ENCODE results near the gene OGT.

Gene OGT

GRCh38 chrX:71604796-71605568 is 72.1 kb downstream of the OGT start:
- TF ChIP-seq REST (IDR thresholded peaks at IDR 0.05; ENCODE audit: insufficient read depth in 1 of 2, low read depth in 2 of 2, low read length in 2 of 2) (no peak), POLR2AphosphoS5 (IDR thresholded peaks at IDR 0.05; ENCODE audit: low read depth, low read length) (no peak), FOXP2 (optimal IDR thresholded peaks at IDR 0.05; ENCODE audit: borderline replicate concordance, extremely low read depth, extremely low read length, insufficient read depth) (no peak), SIN3A (IDR thresholded peaks at IDR 0.05; ENCODE audit: borderline replicate concordance, insufficient read depth, low read length) (no peak), TAF1 (IDR thresholded peaks at IDR 0.05; ENCODE audit: borderline replicate concordance, insufficient read depth, low read length) (no peak)

GRCh38 chrX:71606536-71607216 is 73.8 kb downstream of the OGT start:
- TF ChIP-seq SIN3A (IDR thresholded peaks at IDR 0.05; ENCODE audit: borderline replicate concordance, insufficient read depth, low read length) = no peak
- no peak for TF ChIP-seq TAF1 (IDR thresholded peaks at IDR 0.05; ENCODE audit: borderline replicate concordance, insufficient read depth, low read length)
- TF ChIP-seq POLR2AphosphoS5 (IDR thresholded peaks at IDR 0.05; ENCODE audit: low read depth, low read length) = no peak
- TF ChIP-seq FOXP2 (optimal IDR thresholded peaks at IDR 0.05; ENCODE audit: borderline replicate concordance, extremely low read depth, extremely low read length, insufficient read depth) = no peak
- no peak for TF ChIP-seq REST (IDR thresholded peaks at IDR 0.05; ENCODE audit: insufficient read depth in 1 of 2, low read depth in 2 of 2, low read length in 2 of 2)

- TF ChIP-seq FOXP2 (optimal IDR thresholded peaks at IDR 0.05; ENCODE audit: borderline replicate concordance, extremely low read depth, extremely low read length, insufficient read depth) = no peak
- no peak for TF ChIP-seq SIN3A (IDR thresholded peaks at IDR 0.05; ENCODE audit: borderline replicate concordance, insufficient read depth, low read length)
- no peak for TF ChIP-seq POLR2AphosphoS5 (IDR thresholded peaks at IDR 0.05; ENCODE audit: low read depth, low read length)
- TF ChIP-seq TAF1 (IDR thresholded peaks at IDR 0.05; ENCODE audit: borderline replicate concordance, insufficient read depth, low read length) = no peak
- TF ChIP-seq REST (IDR thresholded peaks at IDR 0.05; ENCODE audit: insufficient read depth in 1 of 2, low read depth in 2 of 2, low read length in 2 of 2) = no peak
Observed at GRCh38 chrX:71607488-71607887, 74.6 kb downstream of the OGT start.

- TF ChIP-seq POLR2AphosphoS5 (IDR thresholded peaks at IDR 0.05; ENCODE audit: low read depth, low read length) (no peak), TAF1 (IDR thresholded peaks at IDR 0.05; ENCODE audit: borderline replicate concordance, insufficient read depth, low read length) (no peak), SIN3A (IDR thresholded peaks at IDR 0.05; ENCODE audit: borderline replicate concordance, insufficient read depth, low read length) (no peak), REST (IDR thresholded peaks at IDR 0.05; ENCODE audit: insufficient read depth in 1 of 2, low read depth in 2 of 2, low read length in 2 of 2) (no peak), FOXP2 (optimal IDR thresholded peaks at IDR 0.05; ENCODE audit: borderline replicate concordance, extremely low read depth, extremely low read length, insufficient read depth) (no peak)
Observed at GRCh38 chrX:71609095-71609750, 76.3 kb downstream of the OGT start.

Measured in PFSK-1 (cell line).